ENCODE data around the gene ZNF322.
"Not testable (repeated sequence)": the region's sequence is repeated elsewhere in the genome, so short reads cannot be mapped to it uniquely, and the experiment has no call there.

Gene ZNF322

GRCh38 chr6:26659042-26659999 is at the start of gene ZNF322:
Gene ZNF322, minus strand, starts transcription at chr6:26659746. Its CDS starts 21,193 bp downstream, at chr6:26638553.
- DNase-seq = peak; percentile 81

GRCh38 chr6:26705780-26706179 is 46.2 kb upstream of the ZNF322 start:
- DNase-seq = not testable (repeated sequence)

DNA sequence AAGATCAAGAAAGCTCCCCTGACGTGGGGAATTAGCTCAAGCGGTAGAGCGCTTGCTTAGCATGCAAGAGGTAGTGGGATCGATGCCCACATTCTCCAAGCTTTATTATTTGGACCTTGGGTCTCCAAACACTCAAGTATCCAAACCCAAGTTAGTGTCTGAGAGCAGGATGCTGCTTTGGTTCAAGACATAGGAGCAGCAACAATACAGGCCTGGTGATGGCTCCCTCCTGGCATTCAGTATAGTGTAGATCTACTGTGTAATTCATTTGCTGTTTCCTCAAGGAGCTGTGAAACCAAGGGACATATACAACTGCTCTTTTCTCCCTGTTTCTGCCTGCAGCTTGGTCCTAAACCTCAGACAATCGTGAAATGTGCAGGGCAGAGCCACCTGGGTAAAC is 45.8 kb upstream of the ZNF322 start:
- DNase-seq = not testable (repeated sequence)

GRCh38 chr6:26701023-26701747 is 41.6 kb upstream of the ZNF322 start:
- not testable (repeated sequence) for DNase-seq

GRCh38 chr6:26697496-26697895 is 38.0 kb upstream of the ZNF322 start:
- DNase-seq = not testable (repeated sequence)

- not testable (repeated sequence) for DNase-seq
These were observed 29.9 kb upstream of the ZNF322 start for GRCh38 chr6:26689324-26689947.

DNA sequence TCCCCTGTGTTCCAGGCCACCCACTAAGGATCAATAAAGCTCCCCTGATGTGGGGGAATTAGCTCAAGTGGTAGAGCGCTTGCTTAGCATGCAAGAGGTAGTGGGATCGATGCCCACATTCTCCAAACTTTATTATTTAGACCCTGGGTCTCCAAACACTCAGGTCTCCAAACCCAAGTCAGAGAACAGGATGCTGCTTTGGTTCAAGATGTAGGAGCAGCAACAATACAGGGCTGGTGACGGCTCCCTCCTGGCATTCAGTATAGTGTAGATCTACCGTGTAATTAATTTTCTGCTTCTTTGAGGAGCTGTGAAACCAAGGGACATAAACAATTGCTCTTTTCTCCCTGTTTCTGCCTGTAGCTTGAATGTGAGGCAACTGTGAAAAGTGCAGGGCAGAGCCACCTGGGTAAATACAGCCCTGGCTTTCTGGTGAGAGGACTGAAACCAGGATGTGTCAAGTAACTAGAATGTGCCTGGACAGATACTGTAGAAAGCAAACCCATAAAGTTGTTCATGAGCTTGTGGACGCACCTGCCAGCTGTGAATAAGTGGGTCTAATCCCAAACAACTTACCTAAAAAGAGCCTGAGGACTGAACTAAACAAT is 23.0 kb upstream of the ZNF322 start:
- not testable (repeated sequence) for DNase-seq

- not testable (repeated sequence) for DNase-seq
These were observed 13.7 kb upstream of the ZNF322 start for GRCh38 chr6:26673287-26673686.

DNA sequence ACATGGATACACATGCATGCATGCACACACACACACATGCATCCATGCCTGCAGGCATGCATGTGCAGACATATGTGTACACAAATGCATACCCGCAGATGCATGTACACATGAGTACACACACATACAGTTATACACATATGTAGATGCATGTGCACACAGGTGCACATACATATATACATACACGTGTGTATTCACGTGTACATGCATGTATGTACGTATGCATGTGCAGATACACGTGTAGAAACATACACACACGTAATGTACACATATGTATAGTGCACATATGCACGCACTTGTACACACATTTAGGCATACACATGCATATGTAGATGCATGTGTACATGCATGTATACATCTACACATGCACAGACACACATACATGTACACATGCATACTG is 11.0 kb upstream of the ZNF322 start:
- not testable (repeated sequence) for DNase-seq

DNA sequence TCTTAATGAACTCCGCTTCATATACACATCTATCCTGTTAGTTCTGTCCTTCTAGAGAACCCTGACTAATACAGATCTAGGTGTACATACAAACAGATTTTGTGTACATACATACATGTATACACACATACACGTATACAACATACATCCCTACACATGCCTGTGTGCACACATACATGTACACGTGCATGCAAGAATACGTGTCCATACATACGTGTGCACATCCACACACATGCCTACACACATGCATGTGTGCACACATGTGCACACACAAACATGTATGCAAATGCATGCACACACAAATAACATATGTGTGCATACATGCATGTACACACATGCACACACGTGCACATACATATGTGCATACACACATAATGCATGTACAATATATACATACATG is 10.5 kb upstream of the ZNF322 start:
- not testable (repeated sequence) for DNase-seq

DNA sequence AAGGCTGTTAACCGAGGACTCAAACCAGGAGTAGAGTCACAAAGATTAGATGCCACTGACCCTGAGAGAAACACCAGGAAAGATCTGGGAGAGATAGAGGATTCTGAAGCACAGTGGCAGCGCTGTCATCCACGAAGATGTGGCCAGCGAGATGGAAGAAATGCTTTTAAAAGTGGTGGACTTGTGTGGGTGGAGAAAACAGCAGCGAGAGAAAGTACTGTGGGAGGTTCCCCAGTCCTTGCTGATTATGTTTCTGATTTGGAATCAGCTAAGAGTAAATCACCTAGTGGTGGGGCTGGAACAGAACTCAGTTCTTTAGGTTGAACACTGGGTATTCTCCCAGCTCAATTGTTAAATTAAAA is 435 bp upstream of the ZNF322 start:
- no peak for DNase-seq

GRCh38 chr6:26657256-26657655 is 2.3 kb downstream of the ZNF322 start:
- no peak for DNase-seq

DNA sequence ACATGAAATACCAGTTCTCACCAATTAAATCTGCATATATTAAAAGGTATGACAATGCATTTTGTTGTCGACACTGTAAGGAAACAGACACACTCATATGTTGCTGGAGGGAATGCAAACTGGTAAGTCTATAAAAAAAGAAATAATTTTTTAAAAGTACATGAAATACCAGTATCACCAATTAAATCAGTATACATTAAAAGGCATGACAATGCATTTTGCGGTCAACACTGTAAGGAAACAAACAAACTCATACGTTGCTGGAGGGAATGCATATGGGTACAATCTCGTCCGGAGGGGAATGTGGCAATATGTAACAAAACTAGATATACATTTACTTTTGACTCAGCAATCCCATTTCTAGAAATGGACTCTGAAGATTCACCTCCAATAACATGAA is 6.5 kb downstream of the ZNF322 start:
- no peak for DNase-seq

GRCh38 chr6:26651133-26651781 is 8.3 kb downstream of the ZNF322 start:
- DNase-seq = no peak

DNA sequence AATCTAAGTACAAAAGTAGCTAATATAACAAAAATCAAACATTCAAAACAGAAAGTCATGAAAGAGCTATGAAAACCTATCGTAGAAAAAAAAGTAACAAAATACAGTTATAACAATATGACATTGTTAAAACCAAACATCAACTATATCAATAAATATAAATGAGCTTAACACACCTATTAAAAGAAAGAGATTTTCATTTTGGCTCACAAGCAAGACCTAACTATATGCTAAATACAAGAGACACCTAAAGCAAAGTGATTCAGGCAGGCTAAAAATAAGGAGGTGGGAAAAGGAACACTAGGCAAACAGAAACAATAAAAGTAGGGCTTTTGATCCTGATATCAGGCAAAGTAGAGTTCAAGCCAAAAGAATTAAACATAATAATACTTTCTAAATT is 13.5 kb downstream of the ZNF322 start:
- no peak for DNase-seq

DNA sequence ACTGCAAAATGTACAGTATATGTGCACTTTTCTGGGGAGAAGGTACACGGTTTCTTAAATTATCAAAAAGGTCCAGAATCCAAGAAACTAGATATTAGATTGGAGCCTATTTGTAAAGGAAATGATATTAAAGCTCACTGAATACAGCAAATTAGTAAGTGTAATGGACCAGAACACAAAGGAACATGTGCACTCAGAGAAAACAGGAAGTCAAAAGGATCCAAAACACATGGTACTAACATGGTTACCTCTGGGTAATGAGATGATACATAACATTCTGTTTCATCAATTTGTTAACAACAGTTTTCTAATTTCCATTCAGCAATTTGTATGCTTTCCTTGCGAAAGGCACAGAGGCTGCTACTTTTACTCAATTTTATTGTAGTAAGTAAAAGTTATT is 18.7 kb downstream of the ZNF322 start:
- DNase-seq = no peak

- DNase-seq = no peak
These were observed 30.2 kb downstream of the ZNF322 start for GRCh38 chr6:26629359-26629758.

DNA sequence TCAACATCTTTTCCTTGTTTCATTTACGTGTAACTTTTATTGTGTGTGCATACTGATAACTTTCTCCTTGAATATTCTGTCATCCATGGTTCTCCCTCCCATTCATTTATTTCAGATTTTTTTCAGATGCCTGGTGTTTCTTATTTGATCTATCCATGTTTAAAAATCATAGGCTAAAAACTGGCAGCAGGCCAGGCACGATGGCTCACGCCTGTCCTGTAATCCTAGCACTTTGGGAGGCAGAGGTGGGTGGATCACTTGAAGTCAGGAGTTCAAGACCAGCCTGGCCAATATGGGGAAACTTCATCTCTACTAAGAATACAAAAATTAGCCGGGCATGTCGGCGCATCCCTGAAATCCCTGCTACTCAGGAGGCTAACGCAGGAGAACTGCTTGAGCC is 31.7 kb downstream of the ZNF322 start:
- no peak for DNase-seq

DNA sequence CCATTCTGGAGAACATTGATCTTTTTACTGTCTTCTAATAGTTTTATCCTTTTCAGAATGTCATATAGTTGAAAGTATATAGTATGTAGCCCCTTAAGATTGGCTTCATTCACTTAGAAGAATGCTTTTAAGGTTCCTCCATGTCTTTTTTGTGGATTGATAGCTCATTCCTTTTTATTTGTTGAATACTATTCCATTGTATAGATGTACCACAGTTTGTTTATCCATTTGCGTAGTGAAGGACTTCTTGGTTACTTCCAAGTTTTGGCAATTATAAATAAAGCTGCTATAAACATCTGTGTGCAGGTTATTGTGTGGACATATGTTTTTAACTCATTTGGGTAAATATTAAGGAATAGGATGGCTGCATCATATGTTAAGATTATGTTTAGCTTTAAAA is 35.0 kb downstream of the ZNF322 start:
- DNase-seq = no peak

GRCh38 chr6:26623339-26623859 is 36.1 kb downstream of the ZNF322 start:
- DNase-seq = no peak

DNA sequence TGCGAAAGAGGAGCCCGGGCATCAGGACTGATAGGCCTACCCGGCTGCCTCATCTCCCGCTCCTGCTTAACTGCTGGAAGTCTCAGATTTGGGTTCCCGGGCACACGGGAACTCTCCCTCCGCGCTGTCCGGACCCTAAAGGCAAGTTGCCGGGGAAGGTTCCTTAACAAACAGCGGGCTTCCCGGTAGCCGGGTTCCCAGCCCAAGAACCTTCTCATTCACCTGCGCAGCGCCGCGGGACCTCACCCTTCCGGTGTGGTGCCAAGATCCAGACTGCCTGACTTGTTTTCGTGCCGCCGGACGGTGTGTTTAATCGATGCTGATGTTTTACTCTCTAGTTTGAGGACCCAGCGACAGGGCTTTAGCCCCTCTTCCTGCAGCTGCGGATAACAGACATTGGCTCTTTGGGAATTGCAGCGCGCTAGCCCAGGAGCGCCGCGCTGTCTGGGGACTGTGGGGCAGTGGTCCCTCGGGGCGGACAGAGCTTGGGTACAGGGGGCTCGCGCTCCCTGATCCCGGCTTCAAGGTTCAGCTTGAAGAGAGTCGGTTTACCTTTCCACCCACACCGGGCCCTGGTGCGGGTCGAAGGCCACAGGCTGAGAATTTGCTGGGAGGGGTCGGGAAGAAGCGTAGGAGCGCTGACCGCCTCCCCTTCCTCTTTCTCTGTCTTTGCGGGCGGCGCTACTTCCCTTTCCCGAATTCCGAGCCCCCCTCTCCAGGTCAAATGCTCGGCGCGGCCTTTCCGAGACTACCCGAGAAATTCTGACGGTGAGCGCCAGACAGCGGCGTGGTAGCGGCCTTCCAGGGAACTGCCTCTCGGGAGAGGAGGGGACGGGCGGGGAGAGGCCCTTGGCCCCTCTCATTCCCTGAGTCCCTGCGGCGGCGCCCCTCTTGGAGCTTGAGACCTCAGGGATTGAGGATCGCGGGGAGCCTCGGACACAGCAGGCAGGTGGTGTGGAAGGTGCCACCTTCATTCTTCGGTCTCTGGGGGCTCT is 45.6 kb downstream of the ZNF322 start:
- DNase-seq = no peak

Measured in activated effector memory CD4-positive, alpha-beta T cell treated with Interleukin-2 at 50 U/mL for 16 hours (primary cell).